CD4-positive, alpha-beta T cell (primary cell): ENCODE results near the gene CHRNA7. TPM values are rescaled to one million over a fixed set of nuclear protein-coding genes. Genes with fewer than 3 reads are reported as not detected.

Experiments used
- ATAC-seq: fragments of 200-7000 bp; cut with Tn5 transposase; one replicate; pipeline ENCODE4 v1.10.0; 2022; ENCODE audit warnings: mild to moderate bottlenecking; ENCODE audit not compliant: poor library complexity
- CTCF ChIA-PET: fragments of 350-600 bp; sonication (Branson Sonifier 250); formaldehyde crosslinking; loops from one replicate; lab custom pipeline; 2021; ENCODE audit warnings: antibody characterized with exemption, inconsistent platforms; lab: Charles Lee
- POLR2A ChIA-PET: fragments of 350-600 bp; sonication (Branson Sonifier 250); formaldehyde crosslinking; loops from one replicate; lab custom pipeline; 2021; ENCODE audit warnings: antibody characterized with exemption, inconsistent platforms; lab: Charles Lee
- DNase-seq, 14 experiments: peaks; one replicate each; pipeline ENCODE4 v3.0.0-alpha.2; 2013 to 2020; ENCODE audit warnings: mixed read lengths in 2 of 14
- H3K27ac ChIP-seq, 2 donors: one replicate each; pipeline versions ENCODE4 v1.5.1 to v1.7.0; 2013; ENCODE audit warnings: low read length in 2 of 2, low read depth in 1 of 2, mild to moderate bottlenecking in 1 of 2
- H3K27me3 ChIP-seq, 2 experiments: 1 replicate in 1 of 2; 2 replicates in 1 of 2; pipeline versions ENCODE4 v1.6.1 to v1.7.0; 2013; ENCODE audit warnings: low read length in 2 of 2, control low read depth in 1 of 2, mild to moderate bottlenecking in 1 of 2, moderate library complexity in 1 of 2; ENCODE audit not compliant: insufficient read depth in 2 of 2, control insufficient read depth in 1 of 2
- H3K36me3 ChIP-seq: one replicate; pipeline ENCODE4 v1.6.1; 2013; ENCODE audit warnings: low read length, control low read depth; ENCODE audit not compliant: insufficient read depth
- H3K4me1 ChIP-seq: one replicate; pipeline ENCODE4 v1.6.1; 2013; ENCODE audit warnings: low read length, control low read depth; ENCODE audit not compliant: insufficient read depth
- H3K4me3 ChIP-seq: one replicate; pipeline ENCODE4 v1.5.1; 2013; ENCODE audit warnings: mild to moderate bottlenecking, low read length, moderate library complexity
- H3K9me3 ChIP-seq, 2 experiments: 1 replicate in 1 of 2; 2 replicates in 1 of 2; pipeline versions ENCODE4 v1.6.1 to v1.7.0; 2013; ENCODE audit warnings: low read length in 2 of 2, mild to moderate bottlenecking in 2 of 2, control low read depth in 1 of 2, moderate library complexity in 1 of 2; ENCODE audit not compliant: control insufficient read depth in 1 of 2, insufficient read depth in 1 of 2
- H3K27ac Mint-ChIP-seq: one replicate; pipeline ENCODE4 v1.8.0; 2020; ENCODE audit warnings: mixed read lengths
- H3K27me3 Mint-ChIP-seq: one replicate; pipeline ENCODE4 v1.8.0; 2021; ENCODE audit warnings: mixed read lengths
- H3K36me3 Mint-ChIP-seq: one replicate; pipeline ENCODE4 v1.8.0; 2021; ENCODE audit warnings: low read depth, mixed read lengths
- H3K4me1 Mint-ChIP-seq: one replicate; pipeline ENCODE4 v1.8.0; 2021; ENCODE audit warnings: low read depth, mixed read lengths
- H3K4me3 Mint-ChIP-seq: one replicate; pipeline ENCODE4 v1.8.0; 2020; ENCODE audit warnings: mild to moderate bottlenecking, mixed read lengths
- H3K9me3 Mint-ChIP-seq: one replicate; pipeline ENCODE4 v1.8.0; 2020; ENCODE audit warnings: mixed read lengths
- CTCF ChIP-seq: fragments of 200-600 bp; IDR thresholded peaks from one replicate; pipeline ENCODE4 v1.8.0; 2022; ENCODE audit warnings: antibody characterized with exemption, mild to moderate bottlenecking
- intact Hi-C, 2 experiments: fragments of 100-400 bp; cut with DNase I in 1 of 2; cut with micrococcal nuclease in 1 of 2; formaldehyde crosslinking; loops; one replicate each; pipeline versions ENCODE4 v1.15.1 to v1.9.0; 2023 to 2025; cut with DNase I, micrococcal nuclease
- total RNA-seq, 174 experiments: library from RNA in 2 of 174; stranded (reverse) in 2 of 174; gene quantifications; one replicate each; pipeline ENCODE4 v1.2.3 and lab custom pipeline; 2021 to 2026

CHRNA7 gene
- total RNA-seq, 2 experiments from 2014 or later, result not detected

- no peaks in the 10 kb centered on the region for H3K36me3 Mint-ChIP-seq
- H3K27ac ChIP-seq, result no peak overlapping the region
- peaks cover 8% of the 10 kb centered on the region for H3K4me1 Mint-ChIP-seq
- no peak for TF ChIP-seq CTCF
- no peak overlapping the region for H3K4me3 ChIP-seq
- ChIA-PET CTCF (interaction anchor here (0.6 kb wide), 1 partner anchor 1353 kb away, joined by 3 read pairs; no protein-coding TSS in a partner anchor), POLR2A (no interaction called here)
- H3K27me3 ChIP-seq, result peaks cover 35 to 45% of the 10 kb centered on the region in 2 experiments
- no peak for DNase-seq
- H3K9me3 Mint-ChIP-seq, result no peaks in the 10 kb centered on the region
- peaks cover 71% of the 10 kb centered on the region for H3K27me3 Mint-ChIP-seq
- ATAC-seq, result no peak
- H3K36me3 ChIP-seq, result no peaks in the 10 kb centered on the region
- peaks cover 10% of the 10 kb centered on the region for H3K4me1 ChIP-seq
- H3K4me3 Mint-ChIP-seq, result no peak overlapping the region
- peaks cover 0 to 13% of the 10 kb centered on the region in 2 experiments for H3K9me3 ChIP-seq
- intact Hi-C loops, result loop anchor here in 1 of 2 experiments (10.0 kb wide), 1 partner anchor 51 kb away; no protein-coding TSS in a partner anchor
- no peak overlapping the region for H3K27ac Mint-ChIP-seq
Observed at GRCh38 chr15:32033186-32033890, 3.0 kb downstream of the CHRNA7 start.

GRCh38 chr15:32034106-32034505 lies 3.8 kb downstream of the CHRNA7 start:
- Mint-ChIP-seq H3K4me1 (peaks cover 8% of the 10 kb centered on the region), H3K36me3 (no peaks in the 10 kb centered on the region), H3K9me3 (no peaks in the 10 kb centered on the region), H3K27ac (no peak overlapping the region), H3K4me3 (no peak overlapping the region), H3K27me3 (peaks cover 63% of the 10 kb centered on the region)
- ATAC-seq (no peak), DNase-seq (no peak)
- H3K36me3 ChIP-seq, result no peaks in the 10 kb centered on the region
- H3K4me3 ChIP-seq, result no peak overlapping the region
- intact Hi-C loops, result loop anchor here in 1 of 2 experiments (10.0 kb wide), 1 partner anchor 51 kb away; no protein-coding TSS in a partner anchor
- peaks cover 10% of the 10 kb centered on the region for H3K4me1 ChIP-seq
- H3K27me3 ChIP-seq, result peaks cover 27 to 37% of the 10 kb centered on the region in 2 experiments
- no peak overlapping the region for H3K27ac ChIP-seq
- CTCF ChIA-PET, result no interaction called here
- no peak for TF ChIP-seq CTCF
- POLR2A ChIA-PET, result no interaction called here
- H3K9me3 ChIP-seq, result peaks cover 0 to 13% of the 10 kb centered on the region in 2 experiments

GRCh38 chr15:32035285-32035684 lies 5.0 kb downstream of the CHRNA7 start:
- POLR2A ChIA-PET, result no interaction called here
- Histone ChIP-seq H3K27ac (no peak overlapping the region), H3K4me1 (peaks cover 4% of the 10 kb centered on the region), H3K36me3 (no peaks in the 10 kb centered on the region), H3K9me3 (peaks cover 0 to 7% of the 10 kb centered on the region in 2 experiments), H3K4me3 (no peak overlapping the region), H3K27me3 (peaks cover 19 to 28% of the 10 kb centered on the region in 2 experiments)
- no peak for DNase-seq
- no peak for ATAC-seq
- no peak for TF ChIP-seq CTCF
- intact Hi-C loops, result loop anchor here in 1 of 2 experiments (10.0 kb wide), 1 partner anchor 50 kb away; no protein-coding TSS in a partner anchor
- Mint-ChIP-seq H3K9me3 (no peaks in the 10 kb centered on the region), H3K27me3 (peaks cover 55% of the 10 kb centered on the region), H3K4me1 (peaks cover 8% of the 10 kb centered on the region), H3K36me3 (no peaks in the 10 kb centered on the region), H3K27ac (no peak overlapping the region), H3K4me3 (no peak overlapping the region)
- CTCF ChIA-PET, result no interaction called here
